Neutrophil (primary cell): Measurements from ENCODE around the gene ATG2A.
A peak's percentile ranks its signal among the peaks of the same experiment; 100 is the strongest.

Experiments
- H3K27ac ChIP-seq: fragments of 200-600 bp; sonication (generic); 2 replicates; pipeline ENCODE4 v1.5.1; 2016; ENCODE audit warnings: mild to moderate bottlenecking, moderate library complexity
- H3K27me3 ChIP-seq: fragments of 200-600 bp; sonication (generic); 2 replicates; pipeline ENCODE4 v1.6.0; 2016; ENCODE audit warnings: mild to moderate bottlenecking
- H3K36me3 ChIP-seq: fragments of 200-600 bp; sonication (generic); 2 replicates; pipeline ENCODE4 v1.5.1; 2017
- H3K4me1 ChIP-seq, 2 experiments: fragments of 200-600 bp in 1 of 2; sonication (generic) in 1 of 2; 1 replicate in 1 of 2; 2 replicates in 1 of 2; pipeline versions ENCODE4 v1.5.1 to v1.6.1; 2013 to 2016; ENCODE audit warnings: low read depth in 1 of 2, low read length in 1 of 2, mild to moderate bottlenecking in 1 of 2, moderate library complexity in 1 of 2; ENCODE audit not compliant: control insufficient read depth in 1 of 2, insufficient read depth in 1 of 2
- H3K4me3 ChIP-seq, 2 experiments: fragments of 200-600 bp in 1 of 2; sonication (generic) in 1 of 2; 1 replicate in 1 of 2; 2 replicates in 1 of 2; pipeline ENCODE4 v1.5.1; 2013 to 2016; ENCODE audit warnings: low read depth in 1 of 2, low read length in 1 of 2, mild to moderate bottlenecking in 1 of 2, moderate library complexity in 1 of 2
- H3K9me3 ChIP-seq: fragments of 200-600 bp; sonication (generic); 2 replicates; pipeline ENCODE4 v1.5.1; 2016
- CTCF ChIP-seq: fragments of 200-600 bp; sonication (generic); IDR thresholded peaks from 2 replicates; pipeline ENCODE4 v1.5.1; 2016; ENCODE audit warnings: antibody characterized with exemption

ATG2A gene

GRCh38 chr11:64878494-64879243 lies 38.3 kb downstream of the ATG2A start, which contains the start of gene EHD1:
Gene EHD1 (minus strand): TSS chr11:64878621. CDS start chr11:64878464, 157 bp downstream.
- peak; percentile 70 for TF ChIP-seq CTCF
- Histone ChIP-seq H3K4me3 (peak within 1 kb of the TSS; percentile 78 to 100), H3K27ac (peak within 1 kb of the TSS; percentile 99), H3K36me3 (peaks cover 10% of the 10 kb centered on the region), H3K4me1 (peaks cover 59 to 68% of the 10 kb centered on the region in 2 experiments), H3K9me3 (no peaks in the 10 kb centered on the region), H3K27me3 (no peaks in the 10 kb centered on the region)

- peaks cover 64 to 73% of the 10 kb centered on the region in 2 experiments for H3K4me1 ChIP-seq
- H3K4me3 ChIP-seq = peak overlapping the region; percentile 78 to 100
These were observed 38.9 kb downstream of the ATG2A start for GRCh38 chr11:64878223-64878493.

GRCh38 chr11:64877390-64878222 lies 39.4 kb downstream of the ATG2A start:
- no peaks in the 10 kb centered on the region for H3K27me3 ChIP-seq
- H3K27ac ChIP-seq = peak overlapping the region; percentile 99
- peaks cover 70 to 78% of the 10 kb centered on the region in 2 experiments for H3K4me1 ChIP-seq
- H3K36me3 ChIP-seq = peaks cover 21% of the 10 kb centered on the region
- no peak for TF ChIP-seq CTCF
- no peaks in the 10 kb centered on the region for H3K9me3 ChIP-seq
- peak overlapping the region; percentile 78 to 100 for H3K4me3 ChIP-seq

More at GRCh38 chr11:64878223-64878493, 38.9 kb downstream of the ATG2A start:
- Histone ChIP-seq H3K9me3 (no peaks in the 10 kb centered on the region), H3K36me3 (peaks cover 15% of the 10 kb centered on the region), H3K27me3 (no peaks in the 10 kb centered on the region), H3K27ac (peak overlapping the region; percentile 99)
- no peak for TF ChIP-seq CTCF

GRCh38 chr11:64876835-64877341 lies 40.1 kb downstream of the ATG2A start:
- TF ChIP-seq CTCF = no peak
- Histone ChIP-seq H3K27me3 (no peaks in the 10 kb centered on the region), H3K36me3 (peaks cover 27% of the 10 kb centered on the region), H3K4me3 (peak overlapping the region; percentile 78 to 100), H3K4me1 (peaks cover 77 to 85% of the 10 kb centered on the region in 2 experiments), H3K27ac (peak overlapping the region; percentile 99), H3K9me3 (no peaks in the 10 kb centered on the region)

- peaks cover 33% of the 10 kb centered on the region for H3K36me3 ChIP-seq
- H3K4me1 ChIP-seq = peaks cover 83 to 90% of the 10 kb centered on the region in 2 experiments
- TF ChIP-seq CTCF = no peak
These were observed 40.7 kb downstream of the ATG2A start for GRCh38 chr11:64876229-64876750.

More at GRCh38 chr11:64876229-64876750, 40.7 kb downstream of the ATG2A start:
- H3K27ac ChIP-seq = peak overlapping the region; percentile 99
- peak overlapping the region; percentile 78 to 100 for H3K4me3 ChIP-seq
- no peaks in the 10 kb centered on the region for H3K27me3 ChIP-seq
- H3K9me3 ChIP-seq = no peaks in the 10 kb centered on the region
